GM18520 (cell line): Measurements from ENCODE around the gene ADRB1.

Experiments used
- ATAC-seq: cut with Tn5 transposase; IDR thresholded peaks from one replicate; pipeline ENCODE4 v1.9.1; 2021; ENCODE audit not compliant: unreplicated experiment

Gene ADRB1

GRCh38 chr10:114026189-114027040 lies 17.3 kb upstream of the ADRB1 start:
- no peak for ATAC-seq

GRCh38 chr10:114027041-114027394 lies 16.6 kb upstream of the ADRB1 start:
- ATAC-seq, result no peak

GRCh38 chr10:114027951-114028350 lies 15.7 kb upstream of the ADRB1 start:
- no peak for ATAC-seq

- no peak for ATAC-seq
These were observed 15.2 kb upstream of the ADRB1 start for GRCh38 chr10:114028425-114028824.

- no peak for ATAC-seq
These were observed 14.0 kb upstream of the ADRB1 start for GRCh38 chr10:114029655-114030054.

GRCh38 chr10:114030140-114030539 lies 13.5 kb upstream of the ADRB1 start:
- no peak for ATAC-seq

- ATAC-seq, result no peak
These were observed 12.3 kb upstream of the ADRB1 start for GRCh38 chr10:114031073-114031972.

- ATAC-seq, result no peak
These were observed 10.1 kb upstream of the ADRB1 start for GRCh38 chr10:114033566-114033965.

- no peak for ATAC-seq
These were observed 8.6 kb upstream of the ADRB1 start for GRCh38 chr10:114034923-114035645.

- ATAC-seq, result no peak
These were observed 7.9 kb upstream of the ADRB1 start for GRCh38 chr10:114035791-114036190.

GRCh38 chr10:114038819-114039218 lies 4.8 kb upstream of the ADRB1 start:
- no peak for ATAC-seq

- ATAC-seq, result no peak
These were observed 2.5 kb upstream of the ADRB1 start for GRCh38 chr10:114041166-114041565.

- ATAC-seq, result no peak
These were observed 653 bp upstream of the ADRB1 start for GRCh38 chr10:114042895-114043531.

- no peak for ATAC-seq
These were observed 825 bp downstream of the ADRB1 start for GRCh38 chr10:114044247-114045135.

- ATAC-seq, result no peak
These were observed 1.7 kb downstream of the ADRB1 start for GRCh38 chr10:114045136-114046086.

- no peak for ATAC-seq
These were observed 2.4 kb downstream of the ADRB1 start for GRCh38 chr10:114046087-114046458.

- ATAC-seq, result no peak
These were observed 4.8 kb downstream of the ADRB1 start for GRCh38 chr10:114048472-114048871.

- no peak for ATAC-seq
These were observed 8.0 kb downstream of the ADRB1 start for GRCh38 chr10:114051714-114052113.

- ATAC-seq, result no peak
These were observed 8.6 kb downstream of the ADRB1 start for GRCh38 chr10:114052255-114052654.
